Lung (tissue), 12 donors: ENCODE data around the gene DLG2. TPM values are rescaled to one million over a fixed set of nuclear protein-coding genes. Genes with fewer than 3 reads are reported as not detected.

Experiments
- ATAC-seq: fragments of 200-7000 bp; cut with Tn5 transposase; one replicate; pipeline ENCODE4 v1.9.1; 2020; ENCODE audit warnings: moderate number of reproducible peaks; ENCODE audit not compliant: insufficient read depth, low FRiP score
- DNase-seq, 3 donors: peaks; one replicate each; pipeline ENCODE4 v3.0.0-alpha.2; 2013 to 2017
- H3K27ac ChIP-seq, 2 donors: one replicate each; pipeline ENCODE4 v1.5.1; 2013; ENCODE audit warnings: mild to moderate bottlenecking in 2 of 2, moderate library complexity in 2 of 2, control low read depth in 1 of 2, inconsistent platforms in 1 of 2, low read depth in 1 of 2, low read length in 1 of 2
- H3K27me3 ChIP-seq, 3 donors: one replicate each; pipeline ENCODE4 v1.5.1; 2013; ENCODE audit warnings: low read length in 2 of 3; ENCODE audit not compliant: control insufficient read depth in 3 of 3, insufficient read depth in 3 of 3
- H3K36me3 ChIP-seq, 4 donors: one replicate each; pipeline ENCODE4 v1.5.1; 2013; ENCODE audit warnings: low read length in 4 of 4, mild to moderate bottlenecking in 1 of 4, moderate library complexity in 1 of 4; ENCODE audit not compliant: control insufficient read depth in 4 of 4, insufficient read depth in 4 of 4
- H3K4me1 ChIP-seq, 5 donors: one replicate each; pipeline ENCODE4 v1.5.1; 2013; ENCODE audit warnings: low read length in 5 of 5, mild to moderate bottlenecking in 2 of 5, moderate library complexity in 1 of 5; ENCODE audit not compliant: control insufficient read depth in 5 of 5, insufficient read depth in 5 of 5
- H3K4me3 ChIP-seq: one replicate; pipeline ENCODE4 v1.5.1; 2013; ENCODE audit warnings: mild to moderate bottlenecking, control low read depth, moderate library complexity
- H3K9ac ChIP-seq, 2 donors: one replicate each; pipeline ENCODE4 v1.5.1; 2013; ENCODE audit warnings: low read length in 2 of 2, control low read depth in 1 of 2; ENCODE audit not compliant: insufficient read depth in 1 of 2
- H3K9me3 ChIP-seq, 4 donors: one replicate each; pipeline ENCODE4 v1.5.1; 2013; ENCODE audit warnings: low read length in 3 of 4, mild to moderate bottlenecking in 1 of 4, moderate library complexity in 1 of 4; ENCODE audit not compliant: control insufficient read depth in 4 of 4, insufficient read depth in 3 of 4
- CTCF ChIP-seq: IDR thresholded peaks from 2 replicates; pipeline ENCODE4 v1.5.1; 2012; ENCODE audit warnings: mild to moderate bottlenecking; ENCODE audit errors: control extremely low read depth, extremely low read depth
- WGBS, 2 donors: extraction: QIAGEN DNeasy Blood & Tissue Kit; methylation state at CpG; one replicate each; pipeline ENCODE4 v1.1.7; 2013; 5-methylcytosine and 5-hydroxymethylcytosine counted together
- polyA plus RNA-seq, 2 donors: library from polyadenylated mRNA; stranded (reverse); fragments of 200-250 nt; gene quantifications; one replicate each; pipeline ENCODE4 v1.2.1, GENCODE V29; 2013
- total RNA-seq, 2 donors: library from RNA; depleted of rRNA in 1 of 2; stranded (reverse); fragments of >200 nt in 1 of 2; gene quantifications; one replicate each; pipeline ENCODE4 v1.2.1, GENCODE V29; 2014 to 2021
- donor health status: control.
- donor health status: control.
- donor health status: Bipolar disorder and iron deficiency.
- donor health status: healthy.
- donor health status: DM: yes; HTN: yes; CAD: no.

DLG2 gene
- total and polyA plus RNA-seq, 4 donors: 0.32 to 24.1 (median 5.4) TPM

DNA sequence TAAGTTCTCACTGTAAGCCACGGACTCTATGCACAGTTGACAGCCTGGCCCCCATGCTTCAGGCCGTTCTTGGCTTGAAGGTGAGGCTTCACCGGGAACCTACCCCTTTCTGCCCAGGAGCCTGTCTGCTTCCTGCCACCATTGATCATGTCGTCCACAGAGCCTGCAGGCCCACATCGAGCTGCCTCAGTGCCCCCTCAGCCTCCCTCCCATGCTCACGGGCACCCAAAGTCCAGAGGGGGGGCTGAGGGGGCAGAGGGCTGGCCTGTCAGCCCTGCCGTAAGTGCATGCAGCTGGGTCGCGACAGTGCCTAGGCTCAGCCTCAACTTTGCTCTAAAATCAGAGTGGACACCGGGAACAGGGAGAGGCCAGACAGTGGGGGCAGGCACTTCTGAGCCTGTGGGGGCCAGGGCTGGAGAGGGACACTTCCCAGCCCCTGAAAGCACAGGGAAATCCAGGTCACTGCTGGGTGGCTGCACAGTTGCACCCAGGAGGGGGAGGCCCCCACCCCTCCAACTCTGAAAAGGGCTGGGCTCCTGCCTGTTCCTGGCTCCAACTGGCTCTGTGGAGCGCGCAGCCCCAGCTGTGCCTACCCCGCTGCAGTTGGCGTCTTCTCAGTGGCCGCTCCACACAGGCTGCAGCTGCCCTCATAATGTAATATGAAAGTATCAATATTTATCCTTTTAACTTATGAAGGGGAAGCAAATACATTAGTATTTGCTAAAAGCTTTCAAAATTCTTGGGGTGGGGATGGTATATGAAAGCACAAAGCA lies 598.6 kb downstream of the DLG2 start:
- no peaks in the 10 kb centered on the region for H3K36me3 ChIP-seq
- TF ChIP-seq CTCF: no peak
- H3K27me3 ChIP-seq: no peaks in the 10 kb centered on the region
- H3K9ac ChIP-seq: no peak overlapping the region
- H3K4me1 ChIP-seq: no peaks in the 10 kb centered on the region
- no peak overlapping the region for H3K4me3 ChIP-seq
- no peak for DNase-seq
- WGBS, 2 donors: 92 to 93% methylated on average over 15 of the region's 15 CpGs
- peaks cover 0 to 2% (median 0%) of the 10 kb centered on the region in 4 donors for H3K9me3 ChIP-seq
- ATAC-seq: peak; percentile 10
- H3K27ac ChIP-seq: no peak overlapping the region

DNA sequence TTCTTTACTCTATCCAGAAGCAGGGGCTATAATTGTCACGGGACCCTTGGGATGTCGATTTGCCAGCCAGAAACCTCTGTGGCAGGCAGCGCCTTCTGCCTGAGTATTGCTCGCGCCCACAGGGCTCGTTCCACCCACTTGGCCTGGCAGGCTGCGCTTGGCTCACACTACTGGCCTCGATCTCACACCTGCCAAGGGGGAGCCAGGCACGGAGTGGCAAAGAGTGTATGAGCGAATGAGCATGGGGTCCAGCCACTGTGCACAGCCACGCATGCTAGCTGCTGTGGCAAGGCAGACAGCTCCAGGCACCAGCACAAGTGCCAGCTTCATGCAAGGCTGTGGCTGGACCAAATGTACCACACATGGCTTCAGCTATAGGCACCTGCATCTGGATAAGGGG lies 599.8 kb downstream of the DLG2 start:
- no peaks in the 10 kb centered on the region for H3K36me3 ChIP-seq
- H3K27me3 ChIP-seq: no peaks in the 10 kb centered on the region
- no peak overlapping the region for H3K27ac ChIP-seq
- 92 to 95% methylated on average over 11 of the region's 11 CpGs for WGBS, 2 donors
- peaks cover 0 to 2% (median 0%) of the 10 kb centered on the region in 4 donors for H3K9me3 ChIP-seq
- no peaks in the 10 kb centered on the region for H3K4me1 ChIP-seq
- no peak overlapping the region for H3K4me3 ChIP-seq
- no peak overlapping the region for H3K9ac ChIP-seq
- DNase-seq (no peak), ATAC-seq (no peak)
- no peak for TF ChIP-seq CTCF

DNA sequence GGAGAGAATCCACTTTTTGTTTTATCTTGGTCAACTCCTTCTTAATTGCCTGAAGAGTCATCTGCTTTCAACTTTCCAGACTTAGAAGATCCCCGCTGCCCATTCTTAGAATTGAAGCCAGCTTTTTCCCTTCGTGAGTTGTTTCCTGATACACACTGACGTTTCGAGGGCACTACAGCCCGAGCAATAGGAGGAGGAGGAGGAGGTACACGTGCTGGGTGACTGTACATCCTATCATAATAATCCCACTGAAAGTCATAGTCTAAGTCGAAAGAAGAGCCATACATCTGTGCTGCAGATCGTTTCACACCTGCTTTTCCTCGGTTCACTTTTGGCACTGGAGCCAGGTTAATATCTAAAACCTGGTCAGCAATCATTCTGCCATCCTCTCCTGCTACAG lies 606.1 kb downstream of the DLG2 start:
- no peak overlapping the region for H3K9ac ChIP-seq
- H3K9me3 ChIP-seq: no peaks in the 10 kb centered on the region
- H3K36me3 ChIP-seq: no peaks in the 10 kb centered on the region
- H3K4me3 ChIP-seq: no peak overlapping the region
- no peak for DNase-seq
- no peaks in the 10 kb centered on the region for H3K27me3 ChIP-seq
- H3K4me1 ChIP-seq: peaks cover 0 to 8% (median 0%) of the 10 kb centered on the region in 5 donors
- no peak for ATAC-seq
- no peak for TF ChIP-seq CTCF
- 86 to 88% methylated on average over 9 of the region's 9 CpGs for WGBS, 2 donors
- H3K27ac ChIP-seq: no peak overlapping the region
